ENCODE data around the gene CRABP2. TPM values are rescaled to one million over a fixed set of nuclear protein-coding genes. Genes with fewer than 3 reads are reported as not detected.
A peak's percentile ranks its signal among the peaks of the same experiment; 100 is the strongest.

CRABP2 gene
- total and polyA plus RNA-seq, 2 of the 13 experiments (the other 11 are each of a cell fraction or from before 2014, with no cell fraction given), result 0.40 to 0.60 TPM

DNA sequence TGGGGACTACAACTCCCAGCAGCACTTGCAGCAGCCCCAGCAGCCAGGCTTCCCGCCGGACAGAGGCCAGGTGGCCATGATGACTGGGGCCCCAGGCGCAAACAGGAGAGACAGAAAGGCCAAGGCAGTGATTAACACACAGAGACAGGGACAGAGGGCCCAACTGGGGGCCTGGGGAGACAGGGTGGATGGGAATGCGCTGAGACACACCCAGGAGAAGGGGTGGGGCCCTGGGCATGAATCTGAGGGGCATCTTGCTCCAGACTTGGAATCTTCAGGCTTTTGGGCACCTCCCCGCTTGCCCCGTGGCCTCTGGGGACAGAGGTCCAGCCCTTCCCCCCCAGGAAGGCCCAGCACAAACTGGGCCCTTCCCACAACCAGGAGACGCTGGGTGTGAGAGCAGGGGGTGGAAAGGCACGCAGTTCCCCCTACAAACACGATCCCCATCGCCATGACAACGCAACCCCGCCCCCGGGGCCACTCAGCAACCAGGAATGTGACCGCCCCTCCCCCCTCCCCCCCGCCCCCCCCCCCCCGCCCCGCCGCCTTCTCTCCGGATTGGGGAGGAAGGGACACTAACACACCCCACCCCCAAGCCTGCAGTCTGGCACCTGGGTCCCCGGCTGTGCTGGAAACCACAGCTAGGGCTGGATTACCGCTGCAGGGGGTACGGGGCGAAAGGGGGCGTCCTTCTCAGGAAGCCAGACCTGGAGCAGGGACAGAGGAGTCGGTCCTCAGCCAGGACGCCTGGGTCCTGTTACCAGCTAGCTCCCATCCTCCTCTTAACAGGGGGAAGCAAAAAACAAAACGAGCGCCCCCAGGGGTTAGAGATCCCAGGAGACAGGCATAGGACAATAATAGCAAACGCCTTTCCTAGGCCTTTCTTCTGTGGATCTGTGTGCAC is 41.6 kb upstream of the CRABP2 start (continued):
- TF ChIP-seq, protein P1, sequence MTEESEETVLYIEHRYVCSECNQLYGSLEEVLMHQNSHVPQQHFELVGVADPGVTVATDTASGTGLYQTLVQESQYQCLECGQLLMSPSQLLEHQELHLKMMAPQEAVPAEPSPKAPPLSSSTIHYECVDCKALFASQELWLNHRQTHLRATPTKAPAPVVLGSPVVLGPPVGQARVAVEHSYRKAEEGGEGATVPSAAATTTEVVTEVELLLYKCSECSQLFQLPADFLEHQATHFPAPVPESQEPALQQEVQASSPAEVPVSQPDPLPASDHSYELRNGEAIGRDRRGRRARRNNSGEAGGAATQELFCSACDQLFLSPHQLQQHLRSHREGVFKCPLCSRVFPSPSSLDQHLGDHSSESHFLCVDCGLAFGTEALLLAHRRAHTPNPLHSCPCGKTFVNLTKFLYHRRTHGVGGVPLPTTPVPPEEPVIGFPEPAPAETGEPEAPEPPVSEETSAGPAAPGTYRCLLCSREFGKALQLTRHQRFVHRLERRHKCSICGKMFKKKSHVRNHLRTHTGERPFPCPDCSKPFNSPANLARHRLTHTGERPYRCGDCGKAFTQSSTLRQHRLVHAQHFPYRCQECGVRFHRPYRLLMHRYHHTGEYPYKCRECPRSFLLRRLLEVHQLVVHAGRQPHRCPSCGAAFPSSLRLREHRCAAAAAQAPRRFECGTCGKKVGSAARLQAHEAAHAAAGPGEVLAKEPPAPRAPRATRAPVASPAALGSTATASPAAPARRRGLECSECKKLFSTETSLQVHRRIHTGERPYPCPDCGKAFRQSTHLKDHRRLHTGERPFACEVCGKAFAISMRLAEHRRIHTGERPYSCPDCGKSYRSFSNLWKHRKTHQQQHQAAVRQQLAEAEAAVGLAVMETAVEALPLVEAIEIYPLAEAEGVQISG (CRISPR knock-in tag; IDR thresholded peaks at IDR 0.05), result peak; percentile 68; the same call in 1 of the 2 replicates
- TF ChIP-seq, protein P2, sequence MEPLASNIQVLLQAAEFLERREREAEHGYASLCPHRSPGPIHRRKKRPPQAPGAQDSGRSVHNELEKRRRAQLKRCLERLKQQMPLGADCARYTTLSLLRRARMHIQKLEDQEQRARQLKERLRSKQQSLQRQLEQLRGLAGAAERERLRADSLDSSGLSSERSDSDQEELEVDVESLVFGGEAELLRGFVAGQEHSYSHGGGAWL (CRISPR knock-in tag; IDR thresholded peaks at IDR 0.05), result no peak; the same call in 1 of the 2 replicates
- TF ChIP-seq ZNF761 (CRISPR knock-in tag; conservative IDR thresholded peaks at IDR 0.05), result no peak
- TF ChIP-seq SETDB1 (CRISPR knock-in tag; IDR thresholded peaks at IDR 0.05; ENCODE audit: borderline replicate concordance), result no peak
- peak; percentile 22 for TF ChIP-seq SKI (IDR thresholded peaks at IDR 0.05; ENCODE audit: partially characterized antibody)
- TF ChIP-seq ZSCAN9 (CRISPR knock-in tag; IDR thresholded peaks at IDR 0.05; ENCODE audit: borderline replicate concordance), result no peak
- no peak for TF ChIP-seq ARNTL (CRISPR knock-in tag; IDR thresholded peaks at IDR 0.05)
- no peak for TF ChIP-seq FOXP1 (IDR thresholded peaks at IDR 0.05)
- TF ChIP-seq FOXP1 (CRISPR knock-in tag; IDR thresholded peaks at IDR 0.05), result no peak
- TF ChIP-seq ZNF570 (CRISPR knock-in tag; IDR thresholded peaks at IDR 0.05; ENCODE audit: borderline replicate concordance), result no peak
- no peak for TF ChIP-seq IKZF4 (CRISPR knock-in tag; IDR thresholded peaks at IDR 0.05; ENCODE audit: borderline replicate concordance, low read depth, not compliant biosample characterization)
- TF ChIP-seq, protein P3, sequence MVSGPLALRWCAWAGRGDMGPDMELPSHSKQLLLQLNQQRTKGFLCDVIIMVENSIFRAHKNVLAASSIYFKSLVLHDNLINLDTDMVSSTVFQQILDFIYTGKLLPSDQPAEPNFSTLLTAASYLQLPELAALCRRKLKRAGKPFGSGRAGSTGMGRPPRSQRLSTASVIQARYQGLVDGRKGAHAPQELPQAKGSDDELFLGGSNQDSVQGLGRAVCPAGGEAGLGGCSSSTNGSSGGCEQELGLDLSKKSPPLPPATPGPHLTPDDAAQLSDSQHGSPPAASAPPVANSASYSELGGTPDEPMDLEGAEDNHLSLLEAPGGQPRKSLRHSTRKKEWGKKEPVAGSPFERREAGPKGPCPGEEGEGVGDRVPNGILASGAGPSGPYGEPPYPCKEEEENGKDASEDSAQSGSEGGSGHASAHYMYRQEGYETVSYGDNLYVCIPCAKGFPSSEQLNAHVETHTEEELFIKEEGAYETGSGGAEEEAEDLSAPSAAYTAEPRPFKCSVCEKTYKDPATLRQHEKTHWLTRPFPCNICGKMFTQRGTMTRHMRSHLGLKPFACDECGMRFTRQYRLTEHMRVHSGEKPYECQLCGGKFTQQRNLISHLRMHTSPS (CRISPR knock-in tag; IDR thresholded peaks at IDR 0.05; ENCODE audit: low read depth), result peak; percentile 25; the same call in 1 of the 2 replicates
- TF ChIP-seq, protein P4, sequence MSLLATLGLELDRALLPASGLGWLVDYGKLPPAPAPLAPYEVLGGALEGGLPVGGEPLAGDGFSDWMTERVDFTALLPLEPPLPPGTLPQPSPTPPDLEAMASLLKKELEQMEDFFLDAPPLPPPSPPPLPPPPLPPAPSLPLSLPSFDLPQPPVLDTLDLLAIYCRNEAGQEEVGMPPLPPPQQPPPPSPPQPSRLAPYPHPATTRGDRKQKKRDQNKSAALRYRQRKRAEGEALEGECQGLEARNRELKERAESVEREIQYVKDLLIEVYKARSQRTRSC (CRISPR knock-in tag; IDR thresholded peaks at IDR 0.05; ENCODE audit: low read depth), result 0 out of 2 replicates have a peak, but pooled peaks have one; percentile 25
- TF ChIP-seq ZNF331 (CRISPR knock-in tag; IDR thresholded peaks at IDR 0.05), result no peak
- TF ChIP-seq ZSCAN29 (CRISPR knock-in tag; conservative IDR thresholded peaks at IDR 0.05), result no peak
- TF ChIP-seq NPAS2 (CRISPR knock-in tag; IDR thresholded peaks at IDR 0.05; ENCODE audit: borderline replicate concordance), result no peak
- no peak for TF ChIP-seq MAF1 (CRISPR knock-in tag; IDR thresholded peaks at IDR 0.05; ENCODE audit: borderline replicate concordance)
- TF ChIP-seq, protein P5, sequence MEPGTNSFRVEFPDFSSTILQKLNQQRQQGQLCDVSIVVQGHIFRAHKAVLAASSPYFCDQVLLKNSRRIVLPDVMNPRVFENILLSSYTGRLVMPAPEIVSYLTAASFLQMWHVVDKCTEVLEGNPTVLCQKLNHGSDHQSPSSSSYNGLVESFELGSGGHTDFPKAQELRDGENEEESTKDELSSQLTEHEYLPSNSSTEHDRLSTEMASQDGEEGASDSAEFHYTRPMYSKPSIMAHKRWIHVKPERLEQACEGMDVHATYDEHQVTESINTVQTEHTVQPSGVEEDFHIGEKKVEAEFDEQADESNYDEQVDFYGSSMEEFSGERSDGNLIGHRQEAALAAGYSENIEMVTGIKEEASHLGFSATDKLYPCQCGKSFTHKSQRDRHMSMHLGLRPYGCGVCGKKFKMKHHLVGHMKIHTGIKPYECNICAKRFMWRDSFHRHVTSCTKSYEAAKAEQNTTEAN (CRISPR knock-in tag; conservative IDR thresholded peaks at IDR 0.05), result no peak
- TF ChIP-seq KAT7 (CRISPR knock-in tag; IDR thresholded peaks at IDR 0.05; ENCODE audit: borderline replicate concordance), result no peak
- TF ChIP-seq ZFY (CRISPR knock-in tag; IDR thresholded peaks at IDR 0.05), result peak; percentile 91
- no peak for TF ChIP-seq AGO1 (IDR thresholded peaks at IDR 0.05; ENCODE audit: low read depth, low read length, poor library complexity, severe bottlenecking)
